Fibroblast of skin of right biceps (primary cell): ENCODE results near the gene RNF121.
A peak's percentile ranks its signal among the peaks of the same experiment; 100 is the strongest.

Source experiments
- DNase-seq: peaks from one replicate; pipeline ENCODE4 v3.0.0-alpha.2; 2013

RNF121 gene

GRCh38 chr11:71935338-71935925, 6.6 kb downstream of the RNF121 start:
- DNase-seq = no peak

DNA sequence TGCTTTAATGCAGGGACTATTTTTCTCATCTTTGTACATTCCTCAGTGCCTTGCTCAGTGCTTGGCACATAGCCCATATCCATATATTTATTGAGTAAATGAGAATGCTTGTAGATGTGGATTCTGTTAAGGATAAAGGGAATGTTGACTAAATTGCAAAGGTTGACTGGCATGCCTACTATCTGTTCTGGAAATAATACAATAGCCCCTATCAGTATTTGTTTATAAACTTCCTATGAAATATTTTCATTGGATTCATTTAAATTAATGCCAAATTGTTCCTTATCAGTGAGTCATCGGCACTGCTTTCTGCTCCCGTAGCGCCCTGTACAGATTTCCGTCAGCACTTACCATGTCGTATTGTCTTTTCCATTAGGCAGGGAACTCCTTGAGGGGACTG, 8.0 kb downstream of the RNF121 start:
- peak; percentile 56 for DNase-seq

GRCh38 chr11:71937826-71938225, 9.0 kb downstream of the RNF121 start:
- DNase-seq = no peak

GRCh38 chr11:71940561-71941219, 11.8 kb downstream of the RNF121 start:
- DNase-seq = peak; percentile 75

DNA sequence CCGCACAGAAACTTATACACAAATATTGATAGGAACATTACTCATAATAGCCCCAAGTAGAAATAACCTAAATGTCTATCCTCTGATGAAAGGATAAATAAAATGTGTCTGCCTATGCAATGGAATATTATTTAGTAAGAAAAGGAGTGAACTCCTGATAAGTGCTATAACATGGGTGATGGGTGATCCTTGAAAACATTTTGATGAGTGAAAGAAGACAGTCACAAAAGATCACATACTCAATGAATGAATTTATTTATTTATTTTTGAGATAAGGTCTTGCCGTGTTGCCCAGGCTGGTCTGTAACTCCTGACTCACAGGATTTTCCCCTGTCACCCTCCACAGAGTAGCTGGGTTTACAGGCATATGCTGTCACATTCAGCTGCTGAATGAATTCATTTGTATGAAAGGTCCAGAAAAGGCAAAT, 17.3 kb downstream of the RNF121 start:
- peak; percentile 70 for DNase-seq

- DNase-seq = peak; percentile 20
Observed at GRCh38 chr11:71947498-71947897, 18.7 kb downstream of the RNF121 start.

DNA sequence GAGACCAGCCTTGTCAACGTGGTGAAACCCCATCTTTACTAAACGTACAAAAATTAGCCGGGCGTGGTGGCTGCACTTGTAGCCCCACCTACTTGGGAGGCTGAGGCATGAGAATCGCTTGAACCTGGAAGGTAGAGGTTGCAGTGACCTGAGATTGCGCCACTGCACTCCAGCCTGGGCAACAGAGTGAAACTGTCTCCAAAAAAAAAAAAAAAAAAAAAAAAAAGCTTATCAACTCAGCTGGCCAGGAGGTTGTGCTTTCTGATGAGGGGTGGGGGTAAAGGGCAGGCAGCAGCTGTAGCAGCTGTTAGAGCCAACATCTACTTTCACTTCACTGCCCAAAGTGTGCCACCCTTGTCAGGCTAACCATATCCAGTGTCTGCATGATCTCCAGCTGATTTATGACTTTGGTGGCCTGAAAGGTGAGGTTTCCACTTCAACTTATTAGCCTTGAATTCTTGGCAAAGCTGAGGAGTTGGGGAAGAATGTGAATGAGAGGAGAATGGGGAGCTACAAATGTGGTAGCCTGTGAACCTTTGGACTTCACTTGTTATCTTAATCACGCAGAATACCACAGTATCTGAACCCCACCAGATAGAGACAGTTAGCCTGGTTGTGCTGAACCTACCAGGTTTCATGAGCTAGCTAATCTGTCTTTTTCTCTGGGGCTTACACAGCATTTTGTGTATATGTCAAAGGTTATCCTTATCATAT, 19.6 kb downstream of the RNF121 start:
- no peak for DNase-seq

- DNase-seq = no peak
Observed at GRCh38 chr11:71949034-71949433, 20.2 kb downstream of the RNF121 start.

- no peak for DNase-seq
Observed at GRCh38 chr11:71951741-71952310, 23.0 kb downstream of the RNF121 start.

DNA sequence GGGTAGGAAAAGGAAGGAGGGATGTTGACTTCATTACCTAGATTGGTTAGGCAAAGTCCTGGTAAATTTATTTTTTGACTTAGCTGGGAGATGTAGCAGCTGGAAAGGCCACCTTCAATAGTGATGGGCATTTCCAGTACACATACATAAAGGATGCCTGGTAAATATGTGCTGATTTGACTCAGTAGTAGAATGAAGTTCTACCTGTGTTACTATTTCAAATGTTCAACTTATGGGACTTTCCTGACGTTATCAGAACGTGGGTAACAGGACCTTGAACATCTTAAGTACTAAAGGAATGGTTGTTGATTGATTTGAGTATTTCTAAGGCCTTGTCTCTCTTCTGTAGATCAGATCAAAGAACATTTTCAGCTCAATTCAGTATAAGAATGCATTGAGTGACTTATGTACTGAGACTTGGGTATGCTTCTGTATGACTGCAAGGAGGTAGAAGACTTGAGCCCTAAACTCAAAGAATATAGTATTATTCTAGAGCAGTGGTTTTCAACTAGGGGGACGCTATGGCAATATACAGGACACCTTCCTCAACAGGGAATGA, 27.1 kb downstream of the RNF121 start:
- DNase-seq = no peak

DNA sequence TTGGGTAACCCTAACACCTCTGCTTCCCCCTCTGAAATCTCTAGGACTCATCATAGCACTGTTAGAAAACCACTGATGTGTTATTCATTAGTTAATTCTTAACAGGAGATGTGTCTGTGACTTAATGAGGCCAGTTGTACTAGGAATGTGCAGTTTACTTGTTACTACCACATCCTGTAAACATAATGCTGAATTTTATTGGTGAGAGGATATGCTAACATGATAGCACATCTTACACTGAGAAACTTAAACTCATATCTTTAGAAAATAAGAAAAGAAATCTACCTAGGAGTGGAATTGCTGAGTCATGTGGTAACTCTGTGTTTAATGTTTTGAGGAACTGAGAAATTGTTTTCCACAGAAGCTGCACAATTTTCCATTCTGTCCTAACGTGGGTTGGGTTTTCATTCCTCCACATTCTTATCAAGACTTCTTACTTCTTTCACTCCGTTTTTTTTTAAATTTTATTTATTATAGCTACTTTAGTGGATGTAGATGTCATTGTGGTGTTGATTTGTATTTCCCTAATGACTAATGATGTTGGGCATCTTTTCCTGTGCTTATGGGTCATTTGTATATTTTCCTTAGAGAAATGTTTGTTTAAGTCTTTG, 33.7 kb downstream of the RNF121 start:
- peak; percentile 27 for DNase-seq

GRCh38 chr11:71963468-71963867, 34.6 kb downstream of the RNF121 start:
- no peak for DNase-seq

GRCh38 chr11:71964641-71965040, 35.8 kb downstream of the RNF121 start:
- DNase-seq = no peak

- no peak for DNase-seq
Observed at GRCh38 chr11:71971680-71972079, 42.8 kb downstream of the RNF121 start.

- DNase-seq = no peak
Observed at GRCh38 chr11:71976551-71976950, 47.7 kb downstream of the RNF121 start.

DNA sequence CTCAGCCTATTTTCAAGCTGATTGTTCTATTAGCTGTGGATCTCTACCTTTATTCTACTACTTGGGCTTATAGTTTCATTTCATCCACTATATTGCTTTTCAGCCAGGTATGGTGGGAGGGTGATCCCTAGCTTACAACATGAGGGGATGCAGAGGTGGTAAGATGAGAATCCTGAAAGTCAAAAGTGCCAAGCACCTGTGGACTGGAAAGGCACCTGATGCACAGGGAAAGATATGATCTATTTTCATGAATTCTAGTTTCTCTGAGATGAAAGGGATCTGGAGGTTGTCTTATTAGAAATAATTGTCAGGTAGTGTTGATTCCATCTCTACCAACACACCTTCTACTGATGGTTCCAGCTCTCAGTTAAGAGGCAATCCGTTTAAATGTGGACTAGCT, 48.2 kb downstream of the RNF121 start:
- DNase-seq = no peak

DNA sequence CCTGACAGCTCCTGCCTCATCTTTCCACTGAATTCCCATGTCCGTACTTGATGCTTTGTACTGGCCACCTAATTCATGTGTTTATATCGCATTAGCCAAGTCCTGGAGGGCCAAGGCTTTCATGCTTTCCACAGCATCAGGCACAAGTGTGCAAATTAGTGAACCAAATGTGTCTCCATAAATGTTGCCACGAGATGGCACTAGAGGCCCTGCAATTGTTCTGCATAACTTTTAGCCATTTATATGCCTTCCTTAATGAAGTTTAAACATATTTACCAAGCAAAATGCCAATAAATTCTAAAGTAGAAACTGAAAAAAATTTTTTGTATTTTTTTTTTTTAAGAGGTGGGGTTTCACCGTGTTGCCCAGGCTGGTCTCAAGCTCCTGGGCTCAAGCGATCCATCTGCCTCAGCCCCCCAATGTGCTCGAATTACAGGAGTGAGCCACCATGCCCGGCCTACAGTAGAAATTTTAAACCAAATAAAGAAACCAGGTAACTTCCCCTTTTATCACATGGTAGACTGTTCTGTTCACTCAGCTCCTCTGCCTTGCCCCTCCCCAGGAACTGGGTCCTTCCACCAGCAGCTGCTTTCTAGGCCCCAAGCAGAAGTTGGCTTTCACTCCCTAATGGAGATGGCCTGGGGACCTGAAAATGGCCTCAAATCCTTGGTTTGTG, 49.0 kb downstream of the RNF121 start:
- DNase-seq = peak; percentile 54

- DNase-seq = no peak
Observed at GRCh38 chr11:71979094-71979493, 50.2 kb downstream of the RNF121 start.

GRCh38 chr11:71979602-71980001, 50.8 kb downstream of the RNF121 start:
- DNase-seq = no peak

GRCh38 chr11:71986131-71986530, 57.3 kb downstream of the RNF121 start:
- DNase-seq = no peak

GRCh38 chr11:71987521-71987920, 58.7 kb downstream of the RNF121 start:
- DNase-seq = no peak

GRCh38 chr11:71988050-71988449, 59.2 kb downstream of the RNF121 start:
- peak; percentile 85 for DNase-seq

DNA sequence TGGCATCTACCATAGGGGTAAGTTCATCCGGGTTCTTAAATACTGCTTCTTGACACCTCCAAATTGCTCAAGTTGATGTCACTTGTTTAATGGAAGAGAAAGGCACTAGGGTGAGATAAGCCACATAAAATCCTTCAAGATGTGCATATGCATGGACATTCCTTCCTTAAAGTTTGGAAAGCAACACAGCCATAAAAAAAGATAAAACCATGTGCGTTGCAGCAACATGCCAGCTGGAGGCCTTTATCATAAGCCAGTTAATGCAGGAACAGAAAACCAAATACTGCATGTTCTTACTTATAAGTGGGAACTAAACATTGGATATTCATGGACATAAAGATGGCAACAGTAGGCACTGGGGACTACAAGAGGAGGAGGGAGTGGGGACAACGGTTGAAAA, 61.9 kb downstream of the RNF121 start:
- no peak for DNase-seq
